Measurements from ENCODE around the gene ZMYND8.
"Not testable (repeated sequence)": the region's sequence is repeated elsewhere in the genome, so short reads cannot be mapped to it uniquely, and the experiment has no call there.

ZMYND8 gene

GRCh38 chr20:47181056-47181862, 175.2 kb downstream of the ZMYND8 start:
- H3K27ac ChIP-seq, result no peak overlapping the region
- TF ChIP-seq, protein P1, sequence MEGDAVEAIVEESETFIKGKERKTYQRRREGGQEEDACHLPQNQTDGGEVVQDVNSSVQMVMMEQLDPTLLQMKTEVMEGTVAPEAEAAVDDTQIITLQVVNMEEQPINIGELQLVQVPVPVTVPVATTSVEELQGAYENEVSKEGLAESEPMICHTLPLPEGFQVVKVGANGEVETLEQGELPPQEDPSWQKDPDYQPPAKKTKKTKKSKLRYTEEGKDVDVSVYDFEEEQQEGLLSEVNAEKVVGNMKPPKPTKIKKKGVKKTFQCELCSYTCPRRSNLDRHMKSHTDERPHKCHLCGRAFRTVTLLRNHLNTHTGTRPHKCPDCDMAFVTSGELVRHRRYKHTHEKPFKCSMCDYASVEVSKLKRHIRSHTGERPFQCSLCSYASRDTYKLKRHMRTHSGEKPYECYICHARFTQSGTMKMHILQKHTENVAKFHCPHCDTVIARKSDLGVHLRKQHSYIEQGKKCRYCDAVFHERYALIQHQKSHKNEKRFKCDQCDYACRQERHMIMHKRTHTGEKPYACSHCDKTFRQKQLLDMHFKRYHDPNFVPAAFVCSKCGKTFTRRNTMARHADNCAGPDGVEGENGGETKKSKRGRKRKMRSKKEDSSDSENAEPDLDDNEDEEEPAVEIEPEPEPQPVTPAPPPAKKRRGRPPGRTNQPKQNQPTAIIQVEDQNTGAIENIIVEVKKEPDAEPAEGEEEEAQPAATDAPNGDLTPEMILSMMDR (IDR thresholded peaks at IDR 0.05), result no peak
- no peak for TF ChIP-seq ZFX (IDR thresholded peaks at IDR 0.05; ENCODE audit: borderline replicate concordance)

DNA sequence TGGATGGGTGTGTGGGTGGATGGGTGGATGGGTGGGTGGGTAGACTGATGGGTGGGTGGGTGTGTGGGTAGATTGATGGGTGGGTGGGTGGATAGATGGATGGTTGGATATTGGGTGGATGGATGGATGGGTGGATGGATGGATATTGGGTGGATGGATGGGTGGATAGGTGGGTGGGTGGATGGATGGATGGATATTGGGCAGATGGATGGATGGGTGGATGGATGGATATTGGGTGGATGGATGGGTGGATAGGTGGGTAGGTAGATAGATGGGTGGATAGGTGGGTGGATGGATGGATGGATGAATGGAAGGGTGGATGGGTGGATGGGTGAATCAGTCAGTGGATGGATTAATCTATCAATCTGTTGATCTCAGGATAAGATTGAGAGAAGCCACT, 177.2 kb downstream of the ZMYND8 start:
- TF ChIP-seq, protein P1 (IDR thresholded peaks at IDR 0.05), result no peak
- TF ChIP-seq ZFX (IDR thresholded peaks at IDR 0.05; ENCODE audit: borderline replicate concordance), result no peak
- H3K27ac ChIP-seq, result no peak overlapping the region

GRCh38 chr20:47178851-47179250, 177.6 kb downstream of the ZMYND8 start:
- TF ChIP-seq ZFX (IDR thresholded peaks at IDR 0.05; ENCODE audit: borderline replicate concordance), result no peak
- TF ChIP-seq, protein P1 (IDR thresholded peaks at IDR 0.05), result no peak
- H3K27ac ChIP-seq, result no peak overlapping the region

- no peak overlapping the region for H3K27ac ChIP-seq
- TF ChIP-seq, protein P1 (IDR thresholded peaks at IDR 0.05), result no peak
- TF ChIP-seq ZFX (IDR thresholded peaks at IDR 0.05; ENCODE audit: borderline replicate concordance), result no peak
Observed at GRCh38 chr20:47178277-47178676, 178.2 kb downstream of the ZMYND8 start.

- not testable (repeated sequence) for H3K27ac ChIP-seq
Observed at GRCh38 chr20:47176217-47176616, 180.3 kb downstream of the ZMYND8 start.

- H3K27ac ChIP-seq, result no peak overlapping the region
- TF ChIP-seq, protein P1 (IDR thresholded peaks at IDR 0.05), result no peak
- TF ChIP-seq ZFX (IDR thresholded peaks at IDR 0.05; ENCODE audit: borderline replicate concordance), result no peak
Observed at GRCh38 chr20:47175493-47175892, 181.0 kb downstream of the ZMYND8 start.

- TF ChIP-seq ZFX (IDR thresholded peaks at IDR 0.05; ENCODE audit: borderline replicate concordance), result no peak
- no peak overlapping the region for H3K27ac ChIP-seq
Observed at GRCh38 chr20:47174456-47175243, 181.8 kb downstream of the ZMYND8 start.

GRCh38 chr20:47173596-47174216, 182.8 kb downstream of the ZMYND8 start:
- TF ChIP-seq ZFX (IDR thresholded peaks at IDR 0.05; ENCODE audit: borderline replicate concordance), result no peak
- no peak overlapping the region for H3K27ac ChIP-seq
